Esophagus squamous epithelium (tissue), 4 donors: ENCODE measurements around the gene GAL.
"Not testable (repeated sequence)": the region's sequence is repeated elsewhere in the genome, so short reads cannot be mapped to it uniquely, and the experiment has no call there.

ENCODE experiments used
- POLR2A ChIP-seq, 4 donors: fragments of 450-650 bp; IDR thresholded peaks; one replicate each; pipeline ENCODE4 v1.6.1; 2017; ENCODE audit warnings: antibody characterized with exemption in 4 of 4, mild to moderate bottlenecking in 4 of 4, moderate library complexity in 3 of 4
- TF ChIP-seq, protein P1 (sequence below), 6 experiments: fragments of 450-650 bp in 4 of 6; fragments of 200-600 bp in 2 of 6; sonication (generic) in 2 of 6; IDR thresholded peaks; one replicate each; pipeline ENCODE4 v1.5.1; 2016 to 2019; ENCODE audit warnings: antibody characterized with exemption in 6 of 6, mild to moderate bottlenecking in 4 of 6, moderate library complexity in 4 of 6

DNA sequence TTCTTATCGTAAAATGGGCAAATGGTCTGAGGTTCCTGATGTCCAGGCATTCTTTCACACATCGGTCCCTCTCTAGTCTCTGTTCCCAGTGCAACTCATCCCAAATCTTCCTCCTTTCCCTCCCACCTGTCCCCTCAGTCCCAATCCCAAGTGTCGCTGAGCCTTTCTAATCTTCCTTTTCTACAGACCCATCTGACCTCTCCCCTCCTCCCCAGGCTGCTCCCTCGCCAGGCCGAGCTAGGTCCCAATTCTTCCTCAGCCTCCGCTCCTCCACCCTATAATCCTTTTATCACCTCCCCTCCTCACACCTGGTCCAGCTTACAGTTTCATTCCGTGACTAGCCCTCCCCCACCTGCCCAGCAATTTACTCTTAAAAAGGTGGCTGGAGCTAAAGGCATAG, 49.2 kb upstream of the GAL start:
- TF ChIP-seq, protein P1, sequence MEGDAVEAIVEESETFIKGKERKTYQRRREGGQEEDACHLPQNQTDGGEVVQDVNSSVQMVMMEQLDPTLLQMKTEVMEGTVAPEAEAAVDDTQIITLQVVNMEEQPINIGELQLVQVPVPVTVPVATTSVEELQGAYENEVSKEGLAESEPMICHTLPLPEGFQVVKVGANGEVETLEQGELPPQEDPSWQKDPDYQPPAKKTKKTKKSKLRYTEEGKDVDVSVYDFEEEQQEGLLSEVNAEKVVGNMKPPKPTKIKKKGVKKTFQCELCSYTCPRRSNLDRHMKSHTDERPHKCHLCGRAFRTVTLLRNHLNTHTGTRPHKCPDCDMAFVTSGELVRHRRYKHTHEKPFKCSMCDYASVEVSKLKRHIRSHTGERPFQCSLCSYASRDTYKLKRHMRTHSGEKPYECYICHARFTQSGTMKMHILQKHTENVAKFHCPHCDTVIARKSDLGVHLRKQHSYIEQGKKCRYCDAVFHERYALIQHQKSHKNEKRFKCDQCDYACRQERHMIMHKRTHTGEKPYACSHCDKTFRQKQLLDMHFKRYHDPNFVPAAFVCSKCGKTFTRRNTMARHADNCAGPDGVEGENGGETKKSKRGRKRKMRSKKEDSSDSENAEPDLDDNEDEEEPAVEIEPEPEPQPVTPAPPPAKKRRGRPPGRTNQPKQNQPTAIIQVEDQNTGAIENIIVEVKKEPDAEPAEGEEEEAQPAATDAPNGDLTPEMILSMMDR (IDR thresholded peaks at IDR 0.05), result not testable (repeated sequence)
- not testable (repeated sequence) for TF ChIP-seq POLR2A (IDR thresholded peaks at IDR 0.05)
